ENCODE measurements around the gene BRSK2.

BRSK2 gene

DNA sequence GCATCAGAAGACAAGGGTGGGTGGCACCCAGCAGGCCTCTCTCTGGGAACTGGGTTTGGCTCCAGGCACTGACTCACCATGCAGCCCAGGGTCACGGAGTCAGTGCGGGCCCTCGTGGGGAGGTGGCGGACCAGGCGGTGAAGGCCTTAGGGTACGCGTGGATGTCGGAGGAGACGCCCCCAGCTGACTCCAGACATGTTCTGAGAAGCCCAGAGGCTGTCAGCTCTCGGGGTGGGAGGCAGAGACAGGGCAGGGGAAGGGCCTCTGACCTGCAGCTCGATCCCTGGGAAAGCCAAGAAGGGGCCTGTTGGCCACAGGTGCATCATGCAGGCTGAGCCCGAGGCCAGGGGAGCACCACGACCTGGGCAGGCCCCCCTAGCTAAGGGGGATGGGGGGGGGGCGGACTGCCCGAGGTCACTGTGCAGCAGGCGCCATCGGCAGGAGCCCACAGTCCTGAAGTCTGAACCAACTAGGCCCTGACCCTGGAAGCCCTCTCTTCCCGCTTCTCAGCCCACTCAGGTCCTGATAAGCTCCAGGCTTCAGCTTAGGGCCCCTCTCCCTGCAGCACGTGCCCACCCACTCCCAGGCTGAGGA, 78.8 kb downstream of the BRSK2 start:
- TF ChIP-seq, protein P1, sequence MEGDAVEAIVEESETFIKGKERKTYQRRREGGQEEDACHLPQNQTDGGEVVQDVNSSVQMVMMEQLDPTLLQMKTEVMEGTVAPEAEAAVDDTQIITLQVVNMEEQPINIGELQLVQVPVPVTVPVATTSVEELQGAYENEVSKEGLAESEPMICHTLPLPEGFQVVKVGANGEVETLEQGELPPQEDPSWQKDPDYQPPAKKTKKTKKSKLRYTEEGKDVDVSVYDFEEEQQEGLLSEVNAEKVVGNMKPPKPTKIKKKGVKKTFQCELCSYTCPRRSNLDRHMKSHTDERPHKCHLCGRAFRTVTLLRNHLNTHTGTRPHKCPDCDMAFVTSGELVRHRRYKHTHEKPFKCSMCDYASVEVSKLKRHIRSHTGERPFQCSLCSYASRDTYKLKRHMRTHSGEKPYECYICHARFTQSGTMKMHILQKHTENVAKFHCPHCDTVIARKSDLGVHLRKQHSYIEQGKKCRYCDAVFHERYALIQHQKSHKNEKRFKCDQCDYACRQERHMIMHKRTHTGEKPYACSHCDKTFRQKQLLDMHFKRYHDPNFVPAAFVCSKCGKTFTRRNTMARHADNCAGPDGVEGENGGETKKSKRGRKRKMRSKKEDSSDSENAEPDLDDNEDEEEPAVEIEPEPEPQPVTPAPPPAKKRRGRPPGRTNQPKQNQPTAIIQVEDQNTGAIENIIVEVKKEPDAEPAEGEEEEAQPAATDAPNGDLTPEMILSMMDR (IDR thresholded peaks at IDR 0.05; ENCODE audit: control insufficient read depth, insufficient read depth, low read depth, low read length, missing control alignments): no peak
- no peak overlapping the region for H3K4me3 ChIP-seq (ENCODE audit: control insufficient read depth, low read depth, low read length)
- no peak for DNase-seq (ENCODE audit: low read depth)

DNA sequence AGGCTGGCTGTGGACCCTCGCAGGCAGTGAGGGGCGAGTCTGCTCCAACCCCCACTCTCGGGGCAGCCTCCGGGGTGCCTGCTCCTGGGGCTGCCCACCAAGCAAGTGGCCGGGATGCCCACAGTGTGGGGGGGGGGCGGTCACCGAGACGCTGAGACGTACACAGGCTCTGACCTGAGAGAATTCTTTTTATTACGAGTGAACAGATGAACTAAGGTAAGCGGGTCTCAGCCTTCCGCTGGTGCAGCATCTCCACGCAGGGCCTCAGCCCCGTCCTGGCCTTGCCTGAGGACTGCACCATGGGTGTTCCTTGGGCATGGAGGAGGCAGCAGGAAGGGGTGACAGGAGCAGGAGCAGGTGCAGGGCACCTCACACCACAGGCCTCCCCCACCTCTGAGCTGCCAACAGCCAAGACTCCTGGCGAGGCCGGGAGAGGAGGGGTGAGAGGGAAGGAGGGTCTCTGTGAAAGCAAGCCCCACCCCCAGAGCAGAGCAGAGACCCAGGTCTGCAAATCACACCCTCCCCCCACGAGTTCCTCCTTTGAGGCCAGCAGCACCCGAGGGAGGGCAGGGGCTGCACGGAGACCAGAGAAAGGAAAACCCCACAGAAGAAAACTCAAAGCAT, 79.7 kb downstream of the BRSK2 start:
- TF ChIP-seq, protein P1 (IDR thresholded peaks at IDR 0.05; ENCODE audit: control insufficient read depth, insufficient read depth, low read depth, low read length, missing control alignments): no peak
- DNase-seq (ENCODE audit: low read depth): no peak
- no peak overlapping the region for H3K4me3 ChIP-seq (ENCODE audit: control insufficient read depth, low read depth, low read length)

DNA sequence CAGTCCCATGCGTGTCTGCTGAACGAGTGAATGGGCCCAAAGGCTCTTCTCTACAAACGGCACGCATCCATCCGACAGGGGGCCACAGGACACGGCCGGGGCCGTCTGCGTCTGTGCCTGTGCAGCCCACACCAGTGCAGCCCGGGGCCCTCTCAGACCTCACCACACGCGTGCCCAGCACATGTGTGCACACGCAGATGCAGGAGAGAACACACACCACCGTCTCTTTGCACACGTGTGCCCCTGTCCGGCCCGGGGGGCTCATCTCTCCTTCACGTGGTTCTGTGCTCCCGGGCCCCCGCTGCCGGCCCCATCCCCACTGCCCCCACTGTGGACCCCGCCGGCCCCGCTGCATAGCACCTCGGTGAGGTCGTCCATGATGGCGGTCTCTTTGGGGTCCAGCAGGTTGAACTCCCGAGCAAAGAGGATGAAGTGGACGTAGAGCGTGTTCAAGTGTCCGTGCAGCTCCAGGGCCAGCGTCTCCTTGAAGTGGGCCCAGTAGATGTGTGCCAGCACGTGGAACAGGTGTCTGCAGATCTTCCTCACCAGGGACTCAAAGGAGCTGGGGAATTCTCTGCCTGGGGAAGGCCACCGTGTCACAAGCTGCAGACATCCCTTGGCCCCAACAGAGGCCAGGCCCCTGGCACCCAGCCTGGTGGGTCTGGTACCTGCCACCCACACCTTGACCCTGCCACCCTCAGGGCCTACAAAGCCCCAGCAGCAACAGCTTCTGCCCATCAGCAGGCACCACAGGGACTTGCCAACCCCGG, 80.4 kb downstream of the BRSK2 start:
- TF ChIP-seq, protein P1 (IDR thresholded peaks at IDR 0.05; ENCODE audit: control insufficient read depth, insufficient read depth, low read depth, low read length, missing control alignments): no peak
- no peak overlapping the region for H3K4me3 ChIP-seq (ENCODE audit: control insufficient read depth, low read depth, low read length)
- no peak for DNase-seq (ENCODE audit: low read depth)

DNA sequence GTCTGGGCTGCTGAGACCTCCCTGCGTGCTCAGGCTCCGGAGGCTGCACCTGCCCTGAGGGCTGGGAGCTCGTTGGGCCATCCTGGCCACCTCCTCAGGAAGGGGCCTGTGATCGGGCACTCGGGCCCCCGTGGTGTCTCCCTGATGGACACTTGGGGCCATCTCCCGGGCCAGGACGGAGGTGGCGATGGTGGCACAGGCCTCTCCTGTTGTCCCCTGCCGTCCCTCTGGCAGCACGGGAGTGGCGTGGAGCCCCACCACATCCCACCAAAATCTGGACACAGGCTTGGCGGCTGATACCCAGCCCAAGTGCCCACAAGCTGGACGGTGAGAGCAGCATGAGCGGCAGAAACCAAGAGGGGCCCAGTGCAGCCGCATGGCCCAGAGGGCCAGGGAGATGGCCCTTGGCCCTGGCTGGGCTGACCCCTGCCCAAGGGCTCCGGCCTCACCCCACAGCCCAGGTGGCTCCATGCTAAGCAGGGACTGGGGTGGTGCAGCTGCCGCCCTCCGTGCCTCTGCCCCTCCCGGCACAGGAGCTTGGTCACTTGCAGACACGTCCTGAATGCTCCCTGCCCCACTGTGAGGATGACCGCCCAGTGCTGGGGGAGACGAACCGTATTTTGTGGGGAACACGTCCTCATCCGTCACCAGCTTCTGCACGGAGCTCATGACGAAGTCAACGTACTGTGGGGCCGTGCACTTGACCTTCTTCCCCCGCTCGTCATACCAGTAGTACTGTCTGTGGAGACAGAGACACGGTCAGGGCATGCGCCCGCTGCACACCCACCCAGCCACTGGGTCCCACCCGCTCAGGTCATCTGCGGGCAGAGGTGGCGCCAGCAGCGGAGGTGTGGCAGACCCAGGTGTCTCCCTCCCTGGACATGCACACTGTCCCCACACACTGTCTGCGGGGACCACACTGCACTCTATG, 81.2 kb downstream of the BRSK2 start:
- TF ChIP-seq, protein P1 (IDR thresholded peaks at IDR 0.05; ENCODE audit: control insufficient read depth, insufficient read depth, low read depth, low read length, missing control alignments): no peak
- DNase-seq (ENCODE audit: low read depth): no peak
- no peak overlapping the region for H3K4me3 ChIP-seq (ENCODE audit: control insufficient read depth, low read depth, low read length)

DNA sequence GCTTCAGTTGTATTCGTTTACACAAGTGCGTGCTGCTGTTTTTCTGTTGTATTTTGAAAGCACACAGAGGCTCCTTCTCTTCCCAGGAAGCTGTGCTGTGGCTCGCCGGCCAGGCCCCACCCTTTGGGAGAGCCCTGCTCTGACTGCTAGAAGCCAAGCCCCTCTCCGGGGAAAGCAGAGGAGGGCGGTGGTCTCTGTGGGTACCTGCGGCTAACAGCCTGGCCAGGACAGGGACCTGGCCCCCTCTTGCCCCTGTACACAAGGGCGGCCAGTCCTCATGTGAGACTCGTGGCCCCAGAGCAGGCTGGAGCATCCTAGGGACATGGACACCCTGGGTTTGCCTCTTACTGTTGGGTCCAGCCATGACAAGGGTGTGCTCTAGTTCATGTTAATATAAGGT, 82.0 kb downstream of the BRSK2 start:
- TF ChIP-seq, protein P1 (IDR thresholded peaks at IDR 0.05; ENCODE audit: control insufficient read depth, insufficient read depth, low read depth, low read length, missing control alignments): no peak
- DNase-seq (ENCODE audit: low read depth): no peak
- no peak overlapping the region for H3K4me3 ChIP-seq (ENCODE audit: control insufficient read depth, low read depth, low read length)
